ENCODE results near the gene EVL. TPM values are rescaled to one million over a fixed set of nuclear protein-coding genes. Genes with fewer than 3 reads are reported as not detected.

EVL gene
- total RNA-seq, 4 donors from 2014 or later = 22.8 to 86.4 (median 45.2) TPM

DNA sequence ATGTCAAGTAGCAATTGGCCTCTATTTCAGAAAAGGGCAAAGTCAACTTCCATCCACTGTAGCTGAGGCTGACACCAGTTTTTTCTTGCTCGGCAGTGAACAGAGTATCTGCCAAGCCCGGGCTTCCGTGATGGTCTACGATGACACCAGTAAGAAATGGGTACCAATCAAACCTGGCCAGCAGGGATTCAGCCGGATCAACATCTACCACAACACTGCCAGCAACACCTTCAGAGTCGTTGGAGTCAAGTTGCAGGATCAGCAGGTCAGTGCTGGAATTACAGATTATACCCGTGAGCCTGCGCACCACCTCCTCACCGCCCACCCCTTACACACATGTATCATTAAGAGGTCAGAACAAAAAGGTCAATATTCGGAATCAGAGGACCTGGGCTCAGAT lies 19.4 kb downstream of the EVL start:
- no peak overlapping the region for H3K4me3 ChIP-seq
- 84 to 87% methylated on average over 8 to 10 of the region's 10 CpGs for WGBS, 2 donors (ENCODE audit: low coverage in 1 of 2)
- TF ChIP-seq EP300 (IDR thresholded peaks at IDR 0.05; ENCODE audit: low read depth) (no peak), POLR2AphosphoS5 (IDR thresholded peaks at IDR 0.05) (no peak), POLR2A (IDR thresholded peaks at IDR 0.05) (no peak)
- TF ChIP-seq, protein P1, sequence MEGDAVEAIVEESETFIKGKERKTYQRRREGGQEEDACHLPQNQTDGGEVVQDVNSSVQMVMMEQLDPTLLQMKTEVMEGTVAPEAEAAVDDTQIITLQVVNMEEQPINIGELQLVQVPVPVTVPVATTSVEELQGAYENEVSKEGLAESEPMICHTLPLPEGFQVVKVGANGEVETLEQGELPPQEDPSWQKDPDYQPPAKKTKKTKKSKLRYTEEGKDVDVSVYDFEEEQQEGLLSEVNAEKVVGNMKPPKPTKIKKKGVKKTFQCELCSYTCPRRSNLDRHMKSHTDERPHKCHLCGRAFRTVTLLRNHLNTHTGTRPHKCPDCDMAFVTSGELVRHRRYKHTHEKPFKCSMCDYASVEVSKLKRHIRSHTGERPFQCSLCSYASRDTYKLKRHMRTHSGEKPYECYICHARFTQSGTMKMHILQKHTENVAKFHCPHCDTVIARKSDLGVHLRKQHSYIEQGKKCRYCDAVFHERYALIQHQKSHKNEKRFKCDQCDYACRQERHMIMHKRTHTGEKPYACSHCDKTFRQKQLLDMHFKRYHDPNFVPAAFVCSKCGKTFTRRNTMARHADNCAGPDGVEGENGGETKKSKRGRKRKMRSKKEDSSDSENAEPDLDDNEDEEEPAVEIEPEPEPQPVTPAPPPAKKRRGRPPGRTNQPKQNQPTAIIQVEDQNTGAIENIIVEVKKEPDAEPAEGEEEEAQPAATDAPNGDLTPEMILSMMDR (IDR thresholded peaks at IDR 0.05) = no peak

DNA sequence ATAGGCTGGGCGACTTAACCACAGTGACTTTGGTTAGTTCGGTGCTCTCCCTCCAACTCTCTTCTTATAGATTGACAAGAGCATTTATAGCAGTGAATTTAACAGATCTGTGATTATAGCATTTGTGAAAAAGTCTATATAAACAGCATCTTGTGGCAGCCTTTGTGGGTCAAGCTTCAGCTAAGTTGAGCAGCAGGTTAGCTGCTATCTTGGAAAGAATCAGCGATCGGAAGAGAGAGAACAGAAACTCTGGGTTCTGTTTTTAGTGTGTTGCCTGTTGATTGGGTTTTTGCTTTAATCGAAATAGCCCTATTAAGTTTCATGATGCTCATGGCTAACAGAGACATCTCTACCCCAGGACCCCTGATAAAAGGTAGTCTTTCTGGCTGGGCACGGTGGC lies 20.2 kb downstream of the EVL start:
- TF ChIP-seq, protein P1 (IDR thresholded peaks at IDR 0.05) = no peak
- TF ChIP-seq EP300 (IDR thresholded peaks at IDR 0.05; ENCODE audit: low read depth) = no peak
- TF ChIP-seq POLR2A (IDR thresholded peaks at IDR 0.05) = no peak
- TF ChIP-seq POLR2AphosphoS5 (IDR thresholded peaks at IDR 0.05) = no peak
- 86 to 93% methylated on average over 3 to 6 of the region's 6 CpGs for WGBS, 2 donors (ENCODE audit: low coverage in 1 of 2)
- DNase-seq = no peak
- Histone ChIP-seq H3K27ac (no peak overlapping the region), H3K4me1 (peaks cover 0 to 5% (median 2%) of the 10 kb centered on the region in 4 donors), H3K4me3 (no peak overlapping the region), H3K9me3 (no peaks in the 10 kb centered on the region), H3K36me3 (no peaks in the 10 kb centered on the region), H3K27me3 (no peaks in the 10 kb centered on the region)
- intact Hi-C loops (cut with DNase I; ENCODE audit: low total_unique reads) = no loop called here
- in situ Hi-C loops (cut with MboI; ENCODE audit: low pct_ligation_motif_present in 1 of 4, low pct_unique_long_range_greater_than_20kb in 1 of 4, low sequenced_read_pairs in 3 of 4) = no loop called here

More for the DNA sequence above, 19.4 kb downstream of the EVL start:
- intact Hi-C loops (cut with DNase I; ENCODE audit: low total_unique reads) = no loop called here
- Histone ChIP-seq H3K9me3 (no peaks in the 10 kb centered on the region), H3K36me3 (no peaks in the 10 kb centered on the region), H3K27ac (no peak overlapping the region), H3K4me1 (peaks cover 0 to 11% (median 2%) of the 10 kb centered on the region in 4 donors), H3K27me3 (no peaks in the 10 kb centered on the region)
- DNase-seq = no peak
- in situ Hi-C loops (cut with MboI; ENCODE audit: low pct_ligation_motif_present in 1 of 4, low pct_unique_long_range_greater_than_20kb in 1 of 4, low sequenced_read_pairs in 3 of 4) = no loop called here

GRCh38 chr14:100086361-100086760 lies 21.1 kb downstream of the EVL start:
- WGBS, 2 donors (ENCODE audit: low coverage in 1 of 2) = 85% methylated on average over 5 of the region's 5 CpGs; no CpG with 5 or more reads in 1 of the 2 donors

DNA sequence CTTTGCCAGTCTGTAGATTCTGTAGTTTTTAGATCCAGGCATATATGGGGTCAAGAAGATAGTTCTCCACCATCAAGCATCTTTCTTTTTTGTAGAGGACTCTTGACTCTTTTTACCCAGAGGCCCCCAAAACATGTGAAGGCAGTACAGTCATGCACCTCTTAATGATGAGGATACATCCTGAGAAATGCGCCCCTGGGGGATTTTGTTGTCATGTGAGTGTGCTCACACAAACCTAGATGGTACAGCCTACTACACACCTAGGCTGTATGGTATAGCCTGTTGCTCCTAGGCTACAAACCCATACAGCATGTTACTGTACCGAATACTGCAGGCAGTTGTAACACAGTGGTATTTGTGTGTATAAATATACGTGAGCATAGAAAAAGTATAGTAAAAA lies 23.0 kb downstream of the EVL start:
- H3K4me3 ChIP-seq = no peak overlapping the region
- TF ChIP-seq POLR2A (IDR thresholded peaks at IDR 0.05) (no peak), EP300 (IDR thresholded peaks at IDR 0.05; ENCODE audit: low read depth) (no peak), POLR2AphosphoS5 (IDR thresholded peaks at IDR 0.05) (no peak)
- TF ChIP-seq, protein P1 (IDR thresholded peaks at IDR 0.05) = no peak
- H3K4me1 ChIP-seq = peaks cover 0 to 4% (median 2%) of the 10 kb centered on the region in 4 donors
- no peaks in the 10 kb centered on the region for H3K9me3 ChIP-seq
- no peak for DNase-seq
- intact Hi-C loops (cut with DNase I; ENCODE audit: low total_unique reads) (no loop called here), in situ Hi-C loops (cut with MboI; ENCODE audit: low pct_ligation_motif_present in 1 of 4, low pct_unique_long_range_greater_than_20kb in 1 of 4, low sequenced_read_pairs in 3 of 4) (no loop called here)
- no peak overlapping the region for H3K27ac ChIP-seq
- no peaks in the 10 kb centered on the region for H3K36me3 ChIP-seq
- WGBS, 2 donors (ENCODE audit: low coverage in 1 of 2) = 90% methylated on average over 2 to 3 of the region's 3 CpGs
- H3K27me3 ChIP-seq = no peaks in the 10 kb centered on the region

More at GRCh38 chr14:100086361-100086760, 21.1 kb downstream of the EVL start:
- TF ChIP-seq POLR2A (IDR thresholded peaks at IDR 0.05) = no peak
- no peak for TF ChIP-seq POLR2AphosphoS5 (IDR thresholded peaks at IDR 0.05)
- TF ChIP-seq EP300 (IDR thresholded peaks at IDR 0.05; ENCODE audit: low read depth) = no peak
- TF ChIP-seq, protein P1 (IDR thresholded peaks at IDR 0.05) = no peak
- no peak for DNase-seq
- intact Hi-C loops (cut with DNase I; ENCODE audit: low total_unique reads) (no loop called here), in situ Hi-C loops (cut with MboI; ENCODE audit: low pct_ligation_motif_present in 1 of 4, low pct_unique_long_range_greater_than_20kb in 1 of 4, low sequenced_read_pairs in 3 of 4) (no loop called here)
- Histone ChIP-seq H3K27me3 (no peaks in the 10 kb centered on the region), H3K9me3 (no peaks in the 10 kb centered on the region), H3K4me3 (no peak overlapping the region), H3K4me1 (peaks cover 0 to 4% (median 2%) of the 10 kb centered on the region in 4 donors), H3K27ac (no peak overlapping the region), H3K36me3 (no peaks in the 10 kb centered on the region)
